Activated CD8-positive, alpha-beta memory T cell treated with anti-CD3 and anti-CD28 coated beads for 36 hours (primary cell): ENCODE measurements around the gene NAA10. TPM values are rescaled to one million over a fixed set of nuclear protein-coding genes. Genes with fewer than 3 reads are reported as not detected.

Experiments
- CTCF ChIA-PET: fragments of 350-600 bp; sonication (Branson Sonifier 250); formaldehyde crosslinking; loops from one replicate; lab custom pipeline; 2021; ENCODE audit warnings: antibody characterized with exemption; lab: Charles Lee
- POLR2A ChIA-PET: fragments of 350-600 bp; sonication (Branson Sonifier 250); formaldehyde crosslinking; loops from one replicate; lab custom pipeline; 2021; ENCODE audit warnings: antibody characterized with exemption; lab: Charles Lee
- total RNA-seq, 2 experiments: library from RNA; stranded (reverse); gene quantifications; one replicate each; pipeline ENCODE4 v1.2.3, GENCODE V29; 2021

The NAA10 gene
- total RNA-seq, 2 experiments from 2014 or later: 166 to 167 TPM

GRCh38 chrX:153926552-153926857 is 8.3 kb downstream of the NAA10 start:
- ChIA-PET CTCF (interaction anchor here (1.3 to 8.5 kb wide), 3 partner anchors 21 to 46 kb away, joined by 3 to 58 read pairs (median 5); partner anchors contain the start of genes HCFC1 and TMEM187), POLR2A (interaction anchor here (0.9 to 2.5 kb wide), 6 partner anchors 8 to 43 kb away, joined by 3 to 12 read pairs (median 4); partner anchors contain the start of gene NAA10)

- CTCF ChIA-PET: interaction anchor here (0.9 to 8.5 kb wide), 5 partner anchors 15 to 56 kb away, joined by 3 to 58 read pairs (median 3); partner anchors contain the start of genes HCFC1 and TMEM187
- POLR2A ChIA-PET: interaction anchor here (0.9 to 2.5 kb wide), 8 partner anchors 9 to 44 kb away, joined by 3 to 12 read pairs (median 4); partner anchors contain the start of gene NAA10
These were observed 8.9 kb downstream of the NAA10 start, which contains the start of gene ARHGAP4 for GRCh38 chrX:153925739-153926551. ARHGAP4 (minus strand) TSS chrX:153926264; CDS start chrX:153926202, 62 bp downstream.

- CTCF ChIA-PET: interaction anchor here (0.9 to 8.5 kb wide), 4 partner anchors 14 to 57 kb away, joined by 3 to 58 read pairs (median 4); no protein-coding TSS in a partner anchor
- POLR2A ChIA-PET: interaction anchor here (1.1 to 2.5 kb wide), 5 partner anchors 11 to 41 kb away, joined by 3 to 12 read pairs (median 4); no protein-coding TSS in a partner anchor
These were observed 9.5 kb downstream of the NAA10 start for GRCh38 chrX:153925387-153925738.

DNA sequence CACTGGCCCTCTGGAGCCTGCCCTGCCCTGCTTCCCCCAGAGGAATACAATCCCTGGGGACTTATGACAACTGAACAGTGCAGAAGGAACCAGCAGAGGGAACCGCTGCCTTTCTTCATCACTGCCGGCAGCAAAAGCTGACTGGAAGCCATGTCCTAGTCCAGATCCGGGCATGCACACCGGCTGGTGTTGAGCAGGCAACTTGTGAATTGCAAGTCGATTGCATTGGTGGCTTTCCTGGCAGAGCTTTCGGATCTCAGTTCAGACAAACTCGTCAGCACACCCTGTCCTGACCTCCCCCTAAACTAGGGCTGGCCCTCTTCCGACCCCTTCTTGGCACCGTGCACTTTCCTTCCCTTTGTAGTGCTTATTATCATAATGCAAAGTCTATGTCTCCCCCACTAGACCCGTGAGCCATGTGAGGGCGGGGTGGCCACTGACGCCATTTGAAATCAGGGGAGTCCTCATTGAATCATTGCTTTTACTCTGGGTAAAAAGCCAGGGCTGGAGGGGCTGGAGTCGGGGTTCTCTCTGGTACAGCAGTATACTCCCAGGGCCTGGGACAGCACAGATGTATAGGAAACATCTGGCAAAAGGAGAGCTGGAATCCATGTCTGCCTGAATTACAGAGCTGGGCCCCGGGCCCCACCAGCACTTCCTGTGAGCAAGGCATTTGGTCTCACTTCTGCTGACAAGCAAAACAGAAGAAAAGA is 10.5 kb downstream of the NAA10 start:
- POLR2A ChIA-PET: interaction anchor here (0.5 to 2.5 kb wide), 8 partner anchors 13 to 130 kb away, joined by 3 to 12 read pairs (median 4); partner anchors contain the start of genes IDH3G and SSR4
- CTCF ChIA-PET: interaction anchor here (0.7 to 8.5 kb wide), 5 partner anchors 8 to 41 kb away, joined by 3 to 58 read pairs (median 3); partner anchors contain the start of gene RENBP

GRCh38 chrX:153922932-153923857 is 11.6 kb downstream of the NAA10 start:
- ChIA-PET CTCF (interaction anchor here (0.6 to 8.5 kb wide), 7 partner anchors 9 to 159 kb away, joined by 3 to 58 read pairs (median 3); partner anchors contain the start of gene PLXNB3), POLR2A (interaction anchor here (2.5 kb wide), 1 partner anchor 129 kb away, joined by 7 read pairs; the partner anchor contains the start of genes IDH3G and SSR4)

DNA sequence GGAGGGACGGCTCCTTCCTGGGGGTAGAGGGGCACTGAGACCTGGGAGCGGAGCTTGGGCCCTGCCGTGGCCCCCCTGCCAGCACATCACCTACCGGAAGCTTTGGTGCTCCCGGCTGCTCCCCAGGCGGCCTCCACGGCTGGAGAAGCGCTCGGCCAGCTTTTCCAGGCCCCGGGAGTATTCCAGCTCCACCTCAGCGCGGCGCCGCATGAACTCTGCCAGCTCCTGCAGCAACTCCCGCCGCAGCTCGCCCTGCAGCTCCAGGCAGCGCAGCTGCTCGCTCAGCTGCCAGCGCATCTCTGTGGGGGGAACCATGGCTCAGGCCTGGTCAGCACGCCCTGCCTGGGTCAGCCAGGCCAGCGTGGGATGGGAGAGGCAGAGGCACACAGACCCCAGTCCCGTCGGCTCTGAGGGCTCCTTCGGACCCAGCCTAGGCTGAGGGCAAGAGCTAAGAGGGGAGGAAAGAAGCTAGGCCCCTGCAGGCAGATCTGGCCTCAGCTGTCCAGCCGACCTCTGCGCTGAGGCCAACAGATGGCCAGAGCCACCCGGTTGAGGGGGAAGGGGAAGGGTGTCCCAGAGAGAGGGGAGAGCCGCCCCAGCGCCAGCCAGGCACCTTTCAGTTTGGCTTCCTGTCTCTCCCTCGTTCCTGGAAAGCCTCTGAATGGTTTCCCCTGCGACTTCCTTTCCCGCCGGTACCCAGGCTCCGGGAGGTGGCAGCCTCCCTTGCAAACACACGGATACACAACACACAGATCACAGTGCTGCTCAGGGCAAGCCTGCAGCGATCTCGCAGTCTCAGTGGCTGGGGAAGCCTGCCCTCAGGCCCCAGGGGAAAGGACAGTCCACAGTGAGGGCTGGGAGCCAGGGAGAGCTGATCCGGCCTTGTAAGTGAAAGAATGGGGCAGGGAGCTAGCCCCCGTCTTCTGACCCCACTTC is 13.1 kb downstream of the NAA10 start:
- CTCF ChIA-PET: interaction anchor here (0.5 to 8.5 kb wide), 2 partner anchors 17 to 26 kb away, joined by 3 to 58 read pairs; no protein-coding TSS in a partner anchor
- POLR2A ChIA-PET: no interaction called here

DNA sequence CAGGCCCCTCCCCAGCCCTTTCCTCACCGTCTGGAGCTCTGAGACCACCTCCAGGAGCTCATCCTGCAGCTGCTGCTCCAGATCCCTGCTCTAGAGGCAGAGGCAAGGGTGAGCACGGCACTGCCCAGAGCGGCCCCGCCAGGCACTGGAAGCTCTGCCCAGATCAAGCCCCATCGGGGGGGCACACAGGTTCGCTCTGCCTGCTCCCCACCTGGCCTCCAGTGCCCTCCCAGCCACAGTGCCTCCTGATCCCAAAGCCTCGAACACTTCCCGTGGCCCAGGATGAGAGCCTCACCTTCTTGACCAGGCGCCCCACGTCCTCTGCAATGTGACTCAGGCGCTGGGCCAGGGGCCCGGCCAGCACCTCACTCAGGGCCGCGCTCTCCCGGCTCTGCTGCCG is 13.8 kb downstream of the NAA10 start:
- ChIA-PET CTCF (no interaction called here), POLR2A (interaction anchor here (0.9 kb wide), 1 partner anchor 46 kb away, joined by 4 read pairs; no protein-coding TSS in a partner anchor)

DNA sequence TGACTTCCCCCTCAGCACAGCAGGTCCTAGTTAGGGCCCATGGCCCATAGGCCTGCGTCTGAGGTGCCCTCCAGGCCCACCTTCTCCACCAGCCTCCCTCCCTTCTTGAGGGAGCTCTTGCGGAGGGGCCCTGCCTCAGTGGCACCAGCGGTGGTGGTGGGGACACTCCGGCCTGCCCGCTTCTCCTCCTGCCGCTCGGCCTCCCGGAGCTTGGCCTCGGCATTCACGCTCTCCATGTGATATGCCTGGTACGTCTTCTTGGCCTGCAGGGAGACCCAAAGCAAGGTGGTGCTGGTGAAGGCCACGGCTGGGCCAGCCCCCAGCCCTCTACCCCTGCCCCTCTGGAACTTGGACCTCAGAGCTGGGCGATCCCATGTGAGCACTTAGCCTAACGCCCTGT is 14.3 kb downstream of the NAA10 start:
- POLR2A ChIA-PET: interaction anchor here (0.9 kb wide), 1 partner anchor 47 kb away, joined by 4 read pairs; no protein-coding TSS in a partner anchor
- CTCF ChIA-PET: no interaction called here

GRCh38 chrX:153919281-153919680 is 15.6 kb downstream of the NAA10 start:
- ChIA-PET CTCF (no interaction called here), POLR2A (no interaction called here)

- POLR2A ChIA-PET: no interaction called here
- CTCF ChIA-PET: no interaction called here
These were observed 17.0 kb downstream of the NAA10 start for GRCh38 chrX:153917869-153918268.

GRCh38 chrX:153913701-153914100 is 21.1 kb downstream of the NAA10 start:
- CTCF ChIA-PET: no interaction called here
- POLR2A ChIA-PET: no interaction called here

DNA sequence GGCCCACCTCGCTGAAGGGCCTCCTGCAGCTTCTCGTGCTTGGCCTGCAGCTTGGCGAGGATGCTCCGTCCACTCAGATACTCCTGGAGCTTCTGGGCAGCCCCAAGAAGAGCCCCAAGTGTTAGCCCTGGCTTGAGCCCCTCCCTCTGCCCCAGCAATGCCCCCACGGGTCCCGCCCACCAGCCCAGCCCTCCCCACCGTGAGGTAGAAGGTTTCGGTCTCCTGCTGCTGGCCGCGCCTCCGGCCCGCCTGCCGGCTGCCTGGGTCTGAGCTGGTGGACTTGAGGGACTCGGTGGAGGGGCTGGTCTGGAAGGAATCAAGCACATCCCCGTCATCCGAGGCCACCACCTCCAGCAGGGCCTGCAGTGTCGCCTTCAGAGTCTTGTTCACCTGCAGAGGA is 21.6 kb downstream of the NAA10 start:
- CTCF ChIA-PET: no interaction called here
- POLR2A ChIA-PET: no interaction called here

DNA sequence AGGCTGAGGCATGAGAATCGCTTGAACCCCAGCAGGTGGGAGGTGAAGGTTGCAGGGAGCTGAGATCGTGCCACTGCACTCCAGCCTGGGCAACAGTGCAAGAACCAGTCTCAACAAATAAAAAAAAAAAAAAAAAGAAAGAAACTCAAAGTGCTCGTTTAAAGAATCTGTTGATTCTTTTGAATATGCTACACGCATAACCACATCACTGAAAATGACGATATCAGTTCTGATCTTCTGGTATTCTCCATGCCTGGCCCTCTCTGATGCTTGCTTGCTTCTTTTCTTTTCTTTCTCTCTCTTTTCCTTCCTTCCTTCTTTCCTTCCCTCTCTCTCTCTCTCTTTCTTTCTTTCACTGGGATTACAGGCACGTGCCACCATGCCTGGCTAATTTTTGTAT is 23.0 kb downstream of the NAA10 start:
- CTCF ChIA-PET: interaction anchor here (1.2 kb wide), 1 partner anchor 11 kb away, joined by 3 read pairs; no protein-coding TSS in a partner anchor
- POLR2A ChIA-PET: interaction anchor here (2.7 kb wide), 1 partner anchor 14 kb away, joined by 12 read pairs; the partner anchor contains the start of gene ARHGAP4

DNA sequence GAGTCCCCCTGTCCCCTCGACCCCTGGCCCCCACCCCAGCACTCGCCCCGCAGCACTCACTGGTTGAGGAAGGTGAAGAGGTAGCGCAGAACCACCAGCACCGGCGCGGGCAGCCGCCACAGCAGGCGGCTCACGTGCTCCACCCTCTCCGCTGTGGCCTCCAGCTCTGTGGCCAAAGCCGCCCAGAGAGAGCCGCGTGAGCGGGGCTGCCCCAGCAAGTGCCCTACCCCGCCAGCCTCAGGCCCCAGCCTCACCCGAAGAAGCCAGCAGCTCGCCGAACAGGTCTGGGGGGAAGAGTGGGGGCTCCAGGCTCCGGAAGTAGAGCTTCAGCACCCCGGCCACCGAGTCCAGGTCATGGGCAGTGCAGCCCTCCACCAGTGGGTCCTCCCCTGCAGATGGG is 24.4 kb downstream of the NAA10 start:
- POLR2A ChIA-PET: interaction anchor here (0.7 to 2.7 kb wide), 2 partner anchors 15 to 102 kb away, joined by 6 to 12 read pairs; partner anchors contain the start of gene ARHGAP4
- CTCF ChIA-PET: interaction anchor here (0.6 to 1.4 kb wide), 2 partner anchors 12 to 38 kb away, joined by 3 to 5 read pairs; no protein-coding TSS in a partner anchor

DNA sequence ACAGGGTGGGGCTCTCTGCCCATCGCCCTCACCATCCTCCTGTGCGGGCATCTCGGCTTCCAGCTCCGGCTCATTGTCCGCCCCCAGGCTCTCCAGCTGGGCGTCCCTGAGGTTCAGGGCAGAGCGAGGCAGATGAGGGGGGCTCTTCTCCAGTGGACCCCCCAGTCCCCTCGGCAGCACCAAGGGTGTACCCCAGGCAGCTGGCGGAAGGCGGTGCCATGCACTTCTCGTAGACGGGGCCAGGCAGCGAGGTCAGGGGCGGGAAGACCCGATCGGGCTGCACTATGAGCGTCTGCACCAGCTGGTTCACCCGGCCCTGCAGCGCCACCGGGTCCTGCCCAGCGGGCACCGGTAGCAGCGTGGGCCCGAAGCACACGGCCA is 24.9 kb downstream of the NAA10 start:
- CTCF ChIA-PET: interaction anchor here (1.4 kb wide), 1 partner anchor 39 kb away, joined by 5 read pairs; no protein-coding TSS in a partner anchor
- POLR2A ChIA-PET: interaction anchor here (2.7 kb wide), 1 partner anchor 15 kb away, joined by 12 read pairs; the partner anchor contains the start of gene ARHGAP4

DNA sequence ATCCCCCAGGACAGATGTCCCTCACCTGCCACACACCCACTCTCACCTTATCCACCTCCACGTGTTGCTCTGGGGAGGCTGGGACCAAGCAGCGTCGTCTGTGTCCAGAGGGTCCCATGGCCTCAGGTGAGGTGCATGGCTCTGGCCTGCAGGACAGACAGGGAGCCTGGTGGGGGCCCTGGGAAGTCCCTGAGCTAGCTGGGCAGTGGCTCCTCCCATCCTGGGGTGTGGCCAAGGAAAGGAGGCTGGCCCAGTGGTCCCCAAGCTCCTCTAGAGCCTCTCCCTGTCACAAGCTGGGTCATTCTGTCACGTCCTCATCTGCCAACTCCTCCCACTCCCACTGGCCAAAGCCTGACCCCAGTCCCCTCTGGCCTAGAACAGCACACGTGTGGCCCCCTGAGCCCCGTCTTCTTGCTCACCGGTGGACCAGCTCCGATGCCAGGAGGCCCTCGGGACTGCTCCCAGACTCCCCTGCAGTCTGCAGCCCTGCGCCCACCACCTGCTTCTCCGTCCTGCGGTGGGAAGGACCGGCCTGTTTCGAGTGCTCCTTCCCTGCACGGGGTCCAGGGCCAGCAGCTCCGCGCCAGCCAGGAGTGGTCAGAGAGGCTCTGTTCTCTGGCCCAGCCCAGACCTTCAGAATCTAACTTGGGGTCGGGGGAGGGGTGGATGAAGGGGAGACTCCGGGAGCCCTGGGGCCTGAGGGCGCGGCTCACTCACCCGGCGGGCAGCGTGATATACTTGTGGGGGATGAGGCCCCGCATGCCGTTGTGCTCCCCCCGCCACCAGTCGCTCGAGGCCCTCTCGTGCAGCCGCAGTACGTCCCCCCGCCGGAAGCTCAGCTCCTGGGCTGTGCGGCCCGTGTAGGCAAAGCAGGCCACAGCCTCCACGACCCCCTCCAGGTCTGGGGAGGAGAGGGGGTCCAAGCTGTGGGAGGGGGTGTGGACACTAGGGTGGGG is 25.5 kb downstream of the NAA10 start:
- CTCF ChIA-PET: no interaction called here

More for the DNA sequence above, 25.5 kb downstream of the NAA10 start:
- POLR2A ChIA-PET: no interaction called here
